ENCODE results near the gene GADD45G. TPM values are rescaled to one million over a fixed set of nuclear protein-coding genes. Genes with fewer than 3 reads are reported as not detected.

GADD45G gene
- total RNA-seq, 2 experiments from 2014 or later: 12.9 to 38.5 TPM

DNA sequence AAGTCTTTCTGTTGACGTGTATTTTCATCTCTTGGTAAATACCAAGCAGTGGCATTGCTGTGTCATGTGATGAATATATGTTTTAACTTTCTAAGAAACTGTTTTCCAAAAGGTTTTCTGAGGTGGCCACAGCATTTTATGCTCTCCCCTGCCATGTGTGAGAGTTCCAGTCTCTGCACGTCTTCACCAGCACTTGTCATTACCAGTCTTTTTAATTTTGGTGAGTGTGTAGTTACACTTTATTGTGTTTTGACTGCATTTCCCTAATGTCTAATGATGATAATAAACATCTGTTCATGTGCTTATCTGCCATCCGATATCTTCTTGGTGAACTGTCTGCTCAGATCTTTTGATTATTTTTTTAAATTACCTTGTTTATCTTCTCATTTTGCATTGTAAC is 27.4 kb upstream of the GADD45G start:
- DNase-seq (no peak), ATAC-seq (no peak)
- H3K4me3 Mint-ChIP-seq: no peak overlapping the region
- peaks cover 22% of the 10 kb centered on the region for H3K4me1 Mint-ChIP-seq
- no peak overlapping the region for H3K27ac Mint-ChIP-seq
- peaks cover 2% of the 10 kb centered on the region for H3K36me3 Mint-ChIP-seq
- peaks cover 67% of the 10 kb centered on the region for H3K27me3 Mint-ChIP-seq
- no peaks in the 10 kb centered on the region for H3K9me3 Mint-ChIP-seq (ENCODE audit: low read depth)
- CTCF ChIA-PET: interaction anchor here (1.0 to 3.5 kb wide), 8 partner anchors 16 to 523 kb away, joined by 4 to 25 read pairs (median 5); no protein-coding TSS in a partner anchor

DNA sequence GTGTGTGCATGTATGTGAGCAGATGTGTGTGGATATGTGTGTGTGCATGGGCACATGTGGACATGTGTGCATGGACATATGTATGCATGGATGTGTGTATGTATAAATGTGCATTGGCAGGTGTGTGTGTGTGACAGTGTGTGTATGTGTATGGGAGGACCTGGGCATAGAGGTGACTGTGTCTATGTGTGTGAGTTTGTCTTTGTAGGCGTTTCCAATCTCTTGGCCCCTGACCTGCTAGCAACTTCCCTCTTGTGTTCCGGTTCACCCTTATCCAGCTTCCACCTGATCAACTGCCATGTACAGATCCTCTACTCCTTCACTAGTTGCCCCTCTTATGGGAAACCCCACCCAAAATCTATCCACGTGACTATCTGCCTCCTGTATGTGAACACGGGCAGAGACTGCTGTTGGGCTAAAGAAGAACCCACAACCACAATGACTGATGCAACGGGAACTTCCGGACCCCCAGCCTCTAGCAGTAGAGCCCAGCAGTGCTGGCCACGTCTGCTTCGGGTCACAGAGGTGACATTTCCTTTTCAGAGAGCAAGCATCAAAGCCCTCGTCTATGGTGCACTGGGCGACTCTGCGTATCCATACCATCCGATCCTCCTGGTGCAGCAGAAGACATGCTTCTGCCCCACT is 24.9 kb upstream of the GADD45G start:
- peak; percentile 86 for DNase-seq
- H3K36me3 Mint-ChIP-seq: peaks cover 5% of the 10 kb centered on the region
- H3K4me3 Mint-ChIP-seq: no peak overlapping the region
- peaks cover 18% of the 10 kb centered on the region for H3K4me1 Mint-ChIP-seq
- H3K27me3 Mint-ChIP-seq: peaks cover 67% of the 10 kb centered on the region
- peak; percentile 93 for ATAC-seq
- CTCF ChIA-PET: interaction anchor here (1.0 to 2.9 kb wide), 3 partner anchors 14 to 24 kb away, joined by 5 to 9 read pairs (median 9); no protein-coding TSS in a partner anchor
- H3K27ac Mint-ChIP-seq: peak overlapping the region; percentile 82
- H3K9me3 Mint-ChIP-seq (ENCODE audit: low read depth): peaks cover 6% of the 10 kb centered on the region

DNA sequence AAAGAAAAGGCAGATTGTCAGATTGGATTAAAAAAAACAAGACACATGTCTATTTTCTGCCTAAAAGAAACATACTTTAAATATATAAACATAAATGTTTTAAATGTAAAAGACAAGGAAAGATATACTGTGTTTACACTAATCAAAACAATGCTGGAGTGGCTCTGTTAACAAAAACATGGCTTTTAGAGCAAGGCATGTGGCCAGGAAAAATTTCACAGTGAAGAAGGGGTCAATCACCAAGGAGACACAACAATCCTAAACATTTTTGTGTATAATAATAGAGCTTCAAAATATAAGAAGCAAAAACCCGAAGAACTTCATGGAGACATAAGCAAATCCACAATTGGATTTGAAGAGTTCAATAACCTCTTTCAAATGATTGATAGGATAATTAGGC is 18.5 kb upstream of the GADD45G start:
- CTCF ChIA-PET: interaction anchor here (0.8 to 1.2 kb wide), 4 partner anchors 11 to 16 kb away, joined by 3 to 4 read pairs (median 3); no protein-coding TSS in a partner anchor
- DNase-seq: no peak
- Mint-ChIP-seq H3K4me1 (no peaks in the 10 kb centered on the region), H3K27ac (no peak overlapping the region), H3K4me3 (no peak overlapping the region), H3K36me3 (peaks cover 4% of the 10 kb centered on the region), H3K9me3 (ENCODE audit: low read depth) (peaks cover 6% of the 10 kb centered on the region), H3K27me3 (peaks cover 67% of the 10 kb centered on the region)
- ATAC-seq: no peak

DNA sequence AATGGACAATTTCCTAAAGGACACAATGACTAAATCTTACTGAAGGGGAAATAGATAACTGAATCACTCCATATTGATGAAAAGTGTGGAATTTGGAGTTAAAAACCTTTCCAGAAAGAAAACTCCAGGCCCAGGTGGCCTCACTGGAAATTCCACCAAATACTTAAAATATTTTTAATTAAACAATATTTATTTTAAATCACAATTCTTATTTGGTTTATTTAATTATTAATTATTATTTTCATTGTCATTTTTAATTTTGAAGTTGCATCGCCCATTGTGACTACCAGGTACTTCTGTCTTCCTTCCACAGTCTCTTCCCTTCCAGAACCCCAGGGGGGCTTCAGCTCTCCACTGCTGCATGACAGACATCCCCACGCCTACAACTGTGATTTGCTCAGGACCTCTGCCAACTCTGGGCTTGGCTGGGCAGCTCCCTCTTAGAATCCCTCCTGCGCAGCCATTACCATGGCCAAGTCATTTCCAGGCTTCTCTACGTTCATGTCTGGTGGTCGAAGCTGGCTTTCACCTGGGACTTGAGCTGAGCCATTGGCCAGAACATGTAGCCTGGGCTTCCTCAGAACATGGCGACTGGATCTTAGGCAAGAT is 16.4 kb upstream of the GADD45G start:
- DNase-seq: no peak
- CTCF ChIA-PET: interaction anchor here (1.2 to 3.4 kb wide), 2 partner anchors 10 to 13 kb away, joined by 3 to 16 read pairs; no protein-coding TSS in a partner anchor
- no peak overlapping the region for H3K4me3 Mint-ChIP-seq
- peaks cover 6% of the 10 kb centered on the region for H3K9me3 Mint-ChIP-seq (ENCODE audit: low read depth)
- peaks cover 57% of the 10 kb centered on the region for H3K27me3 Mint-ChIP-seq
- ATAC-seq: no peak
- H3K27ac Mint-ChIP-seq: no peak overlapping the region
- peaks cover 4% of the 10 kb centered on the region for H3K36me3 Mint-ChIP-seq
- H3K4me1 Mint-ChIP-seq: no peaks in the 10 kb centered on the region

DNA sequence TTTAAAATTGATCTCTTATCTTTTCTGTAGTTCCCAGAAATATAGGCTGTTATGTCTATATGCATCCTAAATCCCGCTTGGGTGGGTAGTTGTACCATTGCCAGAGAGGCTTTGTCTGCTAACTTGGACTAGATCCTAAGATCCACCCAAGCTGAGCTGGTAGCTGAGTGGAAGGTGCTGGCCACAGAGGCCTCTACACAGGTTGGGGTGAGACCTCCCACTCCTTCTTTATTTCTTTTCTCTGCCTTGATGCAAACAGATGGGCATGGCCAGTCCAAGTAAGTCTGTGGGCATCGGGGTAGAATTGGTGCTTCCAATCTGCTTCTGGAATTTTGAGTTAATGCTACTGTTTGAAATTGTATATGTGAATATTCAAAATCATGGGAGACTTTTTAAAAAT is 14.4 kb upstream of the GADD45G start:
- DNase-seq (no peak), ATAC-seq (no peak)
- CTCF ChIA-PET: interaction anchor here (1.0 to 1.5 kb wide), 2 partner anchors 12 to 502 kb away, joined by 3 to 4 read pairs; no protein-coding TSS in a partner anchor
- Mint-ChIP-seq H3K4me1 (peaks cover 2% of the 10 kb centered on the region), H3K27me3 (peaks cover 46% of the 10 kb centered on the region), H3K27ac (no peak overlapping the region), H3K36me3 (no peaks in the 10 kb centered on the region), H3K4me3 (no peak overlapping the region), H3K9me3 (ENCODE audit: low read depth) (no peaks in the 10 kb centered on the region)

DNA sequence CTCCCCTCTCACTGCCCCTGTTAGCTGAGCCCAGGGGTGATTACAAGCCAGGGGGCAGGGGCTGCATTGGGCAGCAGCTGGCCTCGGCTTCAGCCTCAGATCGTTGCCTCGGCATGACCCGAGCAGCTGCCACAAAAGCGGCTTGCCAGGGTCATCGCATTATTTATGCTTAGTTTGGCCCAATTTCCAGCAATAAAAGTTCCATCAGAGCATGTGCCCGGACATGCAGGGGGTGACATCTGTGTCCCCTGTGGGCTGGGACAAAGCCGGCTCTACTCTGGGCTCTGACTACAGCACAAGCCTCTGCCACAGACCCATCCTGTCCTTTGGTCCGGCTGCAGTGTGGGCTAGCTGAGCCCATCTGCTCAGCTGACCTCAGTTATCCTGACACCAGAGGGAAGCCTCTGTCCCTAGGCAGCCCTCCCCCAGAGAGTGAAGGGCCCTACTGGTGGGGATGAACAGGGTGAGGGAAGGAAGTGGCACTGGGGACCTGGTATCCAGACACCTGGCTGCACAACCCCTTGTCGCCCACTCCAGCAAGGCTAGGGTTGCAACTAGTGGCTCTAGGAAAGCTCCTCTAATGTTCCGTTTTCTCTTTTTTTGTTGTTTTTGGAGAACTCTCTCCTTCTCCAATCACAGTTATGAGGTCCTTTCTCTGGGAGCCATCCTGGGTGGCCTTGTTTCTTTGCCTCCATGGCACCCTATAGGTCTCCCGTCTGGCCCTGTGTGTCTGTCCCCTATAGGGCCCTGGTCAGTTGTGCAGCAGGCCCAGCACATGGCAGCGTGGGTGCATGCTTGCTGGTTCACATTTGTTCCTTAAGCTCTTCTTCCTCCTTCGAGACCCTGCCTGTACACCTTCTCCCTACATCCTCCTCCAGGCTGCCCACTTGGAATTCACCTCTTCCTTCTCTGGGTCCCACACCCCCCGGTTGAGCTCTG is 13.3 kb upstream of the GADD45G start:
- Mint-ChIP-seq H3K36me3 (no peaks in the 10 kb centered on the region), H3K27me3 (peaks cover 41% of the 10 kb centered on the region), H3K27ac (no peak overlapping the region), H3K9me3 (ENCODE audit: low read depth) (no peaks in the 10 kb centered on the region), H3K4me1 (peaks cover 2% of the 10 kb centered on the region), H3K4me3 (no peak overlapping the region)
- ATAC-seq (no peak), DNase-seq (no peak)
- CTCF ChIA-PET: interaction anchor here (1.5 to 5.1 kb wide), 5 partner anchors 12 to 510 kb away, joined by 3 to 35 read pairs (median 25); partner anchors contain the start of gene GADD45G

DNA sequence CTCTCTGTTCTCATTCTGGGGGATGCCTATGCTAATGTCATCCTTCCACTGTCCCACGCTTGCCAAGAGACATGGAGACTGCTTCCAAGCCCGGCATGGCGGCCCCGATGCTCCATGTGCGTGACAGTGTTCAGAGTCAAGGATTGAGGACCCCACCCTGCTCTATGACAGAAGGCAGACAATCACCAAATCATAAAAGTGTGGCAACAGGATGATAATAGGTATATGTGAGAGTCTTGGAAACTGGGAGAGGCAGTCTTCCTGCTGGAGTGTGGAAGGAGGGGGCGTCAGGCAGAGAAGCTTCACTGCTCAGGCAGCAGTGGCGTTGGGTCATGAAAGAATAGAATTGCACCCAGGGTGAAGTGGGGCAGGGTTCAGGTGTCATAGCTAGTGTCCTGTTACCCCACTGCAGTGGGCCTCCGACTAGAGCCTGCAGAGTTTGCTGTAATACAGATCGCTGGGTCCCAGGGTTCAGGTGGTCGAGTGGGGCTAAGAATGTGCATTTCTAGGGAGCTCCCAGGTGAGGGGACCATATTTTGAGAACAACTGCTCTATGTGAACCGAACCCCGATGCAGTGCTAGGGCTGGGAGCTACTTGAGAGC is 12.5 kb upstream of the GADD45G start:
- CTCF ChIA-PET: interaction anchor here (1.3 to 5.1 kb wide), 8 partner anchors 11 to 509 kb away, joined by 3 to 35 read pairs (median 12); partner anchors contain the start of gene GADD45G
- DNase-seq: no peak
- H3K27me3 Mint-ChIP-seq: peaks cover 37% of the 10 kb centered on the region
- no peaks in the 10 kb centered on the region for H3K9me3 Mint-ChIP-seq (ENCODE audit: low read depth)
- no peak overlapping the region for H3K27ac Mint-ChIP-seq
- no peak for ATAC-seq
- H3K4me3 Mint-ChIP-seq: no peak overlapping the region
- H3K4me1 Mint-ChIP-seq: peaks cover 2% of the 10 kb centered on the region
- no peaks in the 10 kb centered on the region for H3K36me3 Mint-ChIP-seq

DNA sequence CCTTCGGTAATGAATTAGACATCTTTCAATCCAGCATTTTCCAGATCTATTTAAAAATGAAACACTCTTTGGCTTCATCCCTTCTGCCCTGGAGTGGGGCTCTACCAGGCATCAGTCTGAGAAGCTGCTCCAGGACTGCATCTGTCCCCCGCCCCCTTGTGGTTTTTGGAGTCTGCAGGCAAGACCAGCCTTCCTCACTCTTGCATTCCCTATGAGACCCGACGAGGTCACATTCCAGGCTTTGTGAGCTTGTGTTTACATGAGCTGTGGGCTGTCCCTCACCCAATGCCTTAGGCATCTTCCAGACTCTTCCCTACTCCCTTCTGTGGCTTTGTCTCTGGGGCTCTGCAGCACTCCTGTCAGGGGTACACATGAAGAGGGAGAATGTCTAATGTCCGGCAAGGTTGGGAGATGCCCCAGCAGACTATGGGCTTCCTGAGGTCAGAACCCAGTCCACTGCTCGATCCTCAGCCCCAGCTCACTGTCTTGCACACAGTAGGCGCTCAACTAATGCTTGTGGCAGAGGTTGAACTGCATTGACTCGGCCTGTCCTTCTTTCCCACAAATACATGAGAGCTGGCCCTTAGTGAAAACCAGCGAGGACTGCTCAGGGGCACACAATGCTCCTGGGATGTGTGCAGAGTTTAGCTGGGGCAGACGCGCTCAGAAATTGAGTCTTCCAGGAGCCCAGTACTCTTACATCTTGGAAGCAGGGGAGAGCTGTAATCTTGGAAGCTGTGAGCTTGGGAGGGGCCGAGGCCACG is 11.7 kb upstream of the GADD45G start:
- no peak for DNase-seq
- CTCF ChIA-PET: interaction anchor here (0.6 to 5.1 kb wide), 22 partner anchors 8 to 535 kb away, joined by 3 to 35 read pairs (median 4); partner anchors contain the start of gene GADD45G
- Mint-ChIP-seq H3K27ac (no peak overlapping the region), H3K4me1 (peaks cover 2% of the 10 kb centered on the region), H3K27me3 (peaks cover 33% of the 10 kb centered on the region), H3K36me3 (no peaks in the 10 kb centered on the region), H3K4me3 (no peak overlapping the region), H3K9me3 (ENCODE audit: low read depth) (no peaks in the 10 kb centered on the region)
- no peak for ATAC-seq

DNA sequence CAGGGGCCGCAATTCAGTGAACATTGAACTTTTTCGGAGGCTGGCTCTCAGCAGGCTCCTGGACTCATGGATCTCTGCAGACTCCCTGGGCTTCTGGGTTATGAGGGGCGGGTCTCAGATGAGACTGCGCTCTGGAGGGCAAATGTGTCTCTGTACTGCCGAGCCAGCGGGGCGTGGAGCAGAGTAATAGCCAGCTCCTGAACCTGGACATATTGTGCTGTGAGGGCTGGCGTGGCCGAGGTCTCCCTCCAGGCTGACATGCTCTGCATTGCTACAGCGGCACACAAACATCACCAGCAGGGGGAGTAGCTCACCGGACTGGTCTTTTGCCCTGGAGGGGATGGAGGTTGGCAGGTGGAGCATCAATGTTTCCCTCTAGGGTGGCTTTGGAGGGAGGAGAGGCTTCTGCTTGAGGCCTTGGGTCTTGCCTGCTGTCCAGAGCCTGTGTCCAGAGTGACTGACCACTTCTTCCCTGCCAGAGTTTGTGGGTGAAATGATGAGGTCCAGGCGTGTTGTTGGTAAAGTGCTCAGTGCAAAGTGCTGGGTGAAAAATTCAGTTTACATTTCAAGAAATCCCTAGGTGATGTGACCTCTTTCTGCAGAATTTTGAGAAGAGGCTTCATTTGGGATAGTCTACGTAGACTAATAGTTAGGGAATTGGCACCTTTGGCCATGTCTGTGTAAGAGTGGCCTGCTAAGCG is 10.9 kb upstream of the GADD45G start:
- Mint-ChIP-seq H3K36me3 (no peaks in the 10 kb centered on the region), H3K4me1 (peaks cover 2% of the 10 kb centered on the region), H3K4me3 (no peak overlapping the region), H3K27ac (no peak overlapping the region), H3K9me3 (ENCODE audit: low read depth) (no peaks in the 10 kb centered on the region), H3K27me3 (peaks cover 31% of the 10 kb centered on the region)
- CTCF ChIA-PET: interaction anchor here (0.6 to 5.1 kb wide), 24 partner anchors 8 to 534 kb away, joined by 3 to 35 read pairs (median 4); partner anchors contain the start of gene GADD45G
- DNase-seq (peak; percentile 81), ATAC-seq (peak; percentile 75)

DNA sequence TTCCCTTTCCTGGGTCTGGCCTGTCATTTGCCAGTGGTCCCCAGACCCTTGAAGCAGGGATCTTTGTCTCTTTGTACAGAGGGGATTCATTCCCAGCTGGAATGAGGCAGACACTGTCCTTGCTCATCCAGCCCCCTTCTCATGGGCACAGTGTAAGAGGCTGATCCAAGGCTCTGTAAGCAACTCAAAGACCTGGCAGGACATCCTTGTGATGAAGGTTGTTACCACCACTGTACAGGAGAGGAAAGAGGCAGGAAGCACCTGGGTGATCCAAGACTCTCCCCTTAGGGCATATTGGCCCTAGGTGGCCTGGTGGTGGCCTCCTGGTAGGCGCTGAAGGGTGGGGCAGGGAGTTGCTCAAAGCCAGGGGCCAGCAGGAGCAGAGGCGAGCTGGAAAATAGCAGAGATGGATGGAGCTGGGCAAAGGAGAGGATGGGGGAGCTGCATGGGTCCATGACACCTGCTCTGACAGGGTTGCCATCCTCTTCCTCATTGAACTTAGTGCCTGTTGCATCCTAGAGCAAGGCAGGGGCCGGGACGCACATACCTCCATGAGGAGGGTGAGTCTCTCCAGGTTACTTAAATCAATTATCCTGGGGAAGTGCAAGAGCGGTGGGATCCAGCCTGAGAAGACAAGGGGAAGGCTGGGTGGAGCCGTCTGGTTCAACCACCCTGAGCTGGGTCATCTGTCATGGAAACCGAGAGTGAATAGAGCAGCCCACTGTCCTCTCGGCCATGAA is 9.8 kb upstream of the GADD45G start:
- no peak for ATAC-seq
- CTCF ChIA-PET: interaction anchor here (0.9 to 5.1 kb wide), 6 partner anchors 8 to 524 kb away, joined by 3 to 34 read pairs (median 7); no protein-coding TSS in a partner anchor
- no peaks in the 10 kb centered on the region for H3K9me3 Mint-ChIP-seq (ENCODE audit: low read depth)
- H3K27me3 Mint-ChIP-seq: peaks cover 40% of the 10 kb centered on the region
- peak; percentile 18 for DNase-seq
- no peaks in the 10 kb centered on the region for H3K36me3 Mint-ChIP-seq
- H3K4me3 Mint-ChIP-seq: no peak overlapping the region
- H3K27ac Mint-ChIP-seq: no peak overlapping the region
- H3K4me1 Mint-ChIP-seq: peaks cover 2% of the 10 kb centered on the region

DNA sequence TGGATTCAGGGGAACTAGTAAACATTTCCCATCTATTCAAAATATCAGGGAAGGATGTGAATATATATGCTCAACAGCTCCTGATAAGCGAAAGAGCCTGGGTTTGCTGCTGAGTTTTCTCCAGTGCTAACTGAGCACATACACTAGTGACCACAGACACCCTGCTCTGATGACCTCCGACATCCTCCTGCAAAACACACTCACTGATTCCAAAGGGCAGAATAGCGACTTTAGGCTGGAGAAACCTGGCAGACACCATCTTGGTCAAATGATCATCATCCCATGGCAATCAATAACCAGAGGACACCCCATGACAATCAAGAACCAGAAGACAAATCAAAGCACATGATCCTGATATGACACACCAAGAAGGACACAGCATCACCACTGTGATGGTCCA is 9.2 kb upstream of the GADD45G start:
- H3K27me3 Mint-ChIP-seq: peaks cover 44% of the 10 kb centered on the region
- H3K36me3 Mint-ChIP-seq: no peaks in the 10 kb centered on the region
- CTCF ChIA-PET: interaction anchor here (1.4 to 5.1 kb wide), 4 partner anchors 8 to 506 kb away, joined by 9 to 34 read pairs (median 29); no protein-coding TSS in a partner anchor
- ATAC-seq: no peak
- H3K4me3 Mint-ChIP-seq: no peak overlapping the region
- H3K27ac Mint-ChIP-seq: no peak overlapping the region
- no peaks in the 10 kb centered on the region for H3K9me3 Mint-ChIP-seq (ENCODE audit: low read depth)
- peaks cover 2% of the 10 kb centered on the region for H3K4me1 Mint-ChIP-seq
- DNase-seq: peak; percentile 36

Measured in activated CD8-positive, alpha-beta memory T cell treated with anti-CD3 and anti-CD28 coated beads, Interleukin-2, amount 10 ng/mL, durations not matched to agents 7 days and 5 days (primary cell).